IMR-90 (cell line): ENCODE data around the gene SNRK. TPM values are rescaled to one million over a fixed set of nuclear protein-coding genes. Genes with fewer than 3 reads are reported as not detected.

Experiments
- ATAC-seq: fragments of 200-7000 bp; cut with Tn5 transposase; 2 replicates; pipeline ENCODE4 v1.9.1; 2020; ENCODE audit warnings: low read depth, mild to moderate bottlenecking, moderate library complexity
- BruUV-seq: library from RNA; stranded (reverse); fragments of 400-500 nt; replicated peaks from 2 replicates; lab custom pipeline; 2021; lab: Mats Ljungman, UMichigan
- CTCF ChIA-PET: fragments of 300-600 bp; formaldehyde crosslinking; extraction: SDS; loops from one replicate; lab custom pipeline; 2021; ENCODE audit warnings: antibody characterized with exemption; lab: Yijun Ruan, JAX
- POLR2A ChIA-PET: fragments of 300-600 bp; sonication (Branson Sonifier 250); formaldehyde crosslinking; loops from one replicate; lab custom pipeline; 2022; ENCODE audit warnings: antibody characterized with exemption; ENCODE audit not compliant: unreplicated experiment; lab: Charles Lee
- DNase-seq: peaks from one replicate; pipeline ENCODE4 v3.0.0; 2013
- H2AFZ ChIP-seq: replicated peaks from 2 replicates; pipeline ENCODE3; 2013; ENCODE audit warnings: low read length, mild to moderate bottlenecking; ENCODE audit not compliant: poor library complexity
- H2AK5ac ChIP-seq: 2 replicates; pipeline ENCODE4 v1.6.1; 2013; ENCODE audit warnings: low read depth, low read length, inconsistent platforms
- H2AK9ac ChIP-seq: replicated peaks from 2 replicates; pipeline ENCODE3; 2013; ENCODE audit warnings: mild to moderate bottlenecking, low read depth, low read length, moderate library complexity; ENCODE audit not compliant: poor library complexity
- H2BK120ac ChIP-seq: 2 replicates; pipeline ENCODE4 v1.6.1; 2013; ENCODE audit warnings: low read depth, low read length, inconsistent platforms
- H2BK15ac ChIP-seq: 3 replicates; pipeline ENCODE4 v1.6.1; 2013; ENCODE audit warnings: low read depth, low read length, inconsistent platforms
- H2BK20ac ChIP-seq: 2 replicates; pipeline ENCODE4 v1.6.1; 2013; ENCODE audit warnings: low read depth, mild to moderate bottlenecking, inconsistent platforms, low read length, moderate library complexity
- H2BK5ac ChIP-seq: 2 replicates; pipeline ENCODE4 v1.6.1; 2013; ENCODE audit warnings: mild to moderate bottlenecking, low read depth, low read length, inconsistent platforms; ENCODE audit not compliant: poor library complexity, severe bottlenecking
- H3K14ac ChIP-seq: replicated peaks from 2 replicates; pipeline ENCODE4 v1.6.1; 2013; ENCODE audit warnings: low read depth, low read length, inconsistent platforms
- H3K18ac ChIP-seq: 2 replicates; pipeline ENCODE4 v1.6.1; 2013; ENCODE audit warnings: low read depth, low read length, control low read depth
- H3K23ac ChIP-seq: 2 replicates; pipeline ENCODE4 v1.6.1; 2013; ENCODE audit warnings: low read depth, low read length, inconsistent platforms
- H3K27ac ChIP-seq: 2 replicates; pipeline ENCODE4 v1.5.1; 2013; ENCODE audit warnings: mild to moderate bottlenecking, control low read depth, low read length; ENCODE audit not compliant: insufficient read depth
- H3K27me3 ChIP-seq: 2 replicates; pipeline ENCODE4 v1.6.1; 2013; ENCODE audit warnings: low read length; ENCODE audit not compliant: control insufficient read depth, insufficient read depth
- H3K36me3 ChIP-seq: 2 replicates; pipeline ENCODE4 v1.6.1; 2013; ENCODE audit warnings: low read length, mixed read lengths; ENCODE audit not compliant: control insufficient read depth, insufficient read depth
- H3K4ac ChIP-seq: 2 replicates; pipeline ENCODE4 v1.6.1; 2013; ENCODE audit warnings: low read depth, low read length, inconsistent platforms
- H3K4me1 ChIP-seq: 2 replicates; pipeline ENCODE4 v1.6.1; 2013; ENCODE audit warnings: low read length, mixed read lengths; ENCODE audit not compliant: control insufficient read depth, insufficient read depth
- H3K4me2 ChIP-seq: 2 replicates; pipeline ENCODE4 v1.6.1; 2013; ENCODE audit warnings: low read depth, mild to moderate bottlenecking, control low read depth, low read length, moderate library complexity
- H3K4me3 ChIP-seq: 2 replicates; pipeline ENCODE4 v1.5.1; 2013; ENCODE audit warnings: low read depth, mild to moderate bottlenecking, control low read depth, low read length, moderate library complexity; ENCODE audit not compliant: insufficient read depth
- H3K56ac ChIP-seq: 2 replicates; pipeline ENCODE4 v1.6.1; 2013; ENCODE audit warnings: low read length, inconsistent platforms; ENCODE audit not compliant: insufficient read depth; ENCODE audit errors: extremely low read depth
- H3K79me1 ChIP-seq, 2 experiments: 2 replicates each; pipeline ENCODE4 v1.6.1; 2013; ENCODE audit warnings: low read length in 2 of 2, inconsistent platforms in 1 of 2, low read depth in 1 of 2
- H3K9ac ChIP-seq: 2 replicates; pipeline ENCODE4 v1.6.1; 2013; ENCODE audit warnings: low read depth, low read length, control low read depth
- H3K9me1 ChIP-seq: 2 replicates; pipeline ENCODE4 v1.6.1; 2013; ENCODE audit warnings: low read length, inconsistent platforms; ENCODE audit not compliant: insufficient read depth
- H3K9me3 ChIP-seq: 2 replicates; pipeline ENCODE4 v1.6.1; 2013; ENCODE audit warnings: low read length; ENCODE audit not compliant: control insufficient read depth, insufficient read depth
- H4K20me1 ChIP-seq: 2 replicates; pipeline ENCODE4 v1.6.1; 2013; ENCODE audit warnings: low read length, inconsistent platforms; ENCODE audit not compliant: insufficient read depth
- H4K5ac ChIP-seq: 2 replicates; pipeline ENCODE4 v1.6.1; 2013; ENCODE audit warnings: mild to moderate bottlenecking, low read depth, low read length, control low read depth
- H4K8ac ChIP-seq, 2 experiments: 2 replicates each; pipeline ENCODE4 v1.6.1; 2013; ENCODE audit warnings: low read depth in 2 of 2, low read length in 2 of 2, control low read depth in 1 of 2, inconsistent platforms in 1 of 2
- H4K91ac ChIP-seq: 2 replicates; pipeline ENCODE4 v1.6.1; 2013; ENCODE audit warnings: low read depth, low read length, inconsistent platforms; ENCODE audit not compliant: insufficient read depth
- BHLHE40 ChIP-seq: fragments of 150-350 bp; IDR thresholded peaks from 2 replicates; pipeline ENCODE4 v1.6.1; 2016; ENCODE audit warnings: mild to moderate bottlenecking, low read depth, low read length
- CEBPB ChIP-seq: IDR thresholded peaks from 2 replicates; pipeline ENCODE4 v1.6.1; 2012; ENCODE audit warnings: low read depth, low read length, improper control_type of control experiment
- CHD1 ChIP-seq: IDR thresholded peaks from 2 replicates; pipeline ENCODE4 v1.6.1; 2012; ENCODE audit warnings: low read depth, low read length, improper control_type of control experiment
- FOS ChIP-seq: fragments of 150-350 bp; IDR thresholded peaks from 2 replicates; pipeline ENCODE4 v1.6.1; 2016; ENCODE audit warnings: low read depth, low read length
- MAFK ChIP-seq: IDR thresholded peaks from 2 replicates; pipeline ENCODE4 v1.6.1; 2012; ENCODE audit warnings: low read depth, low read length, improper control_type of control experiment
- MAZ ChIP-seq: IDR thresholded peaks from 2 replicates; pipeline ENCODE4 v1.6.1; 2012; ENCODE audit warnings: low read depth, mild to moderate bottlenecking, low read length, improper control_type of control experiment, moderate library complexity, borderline replicate concordance
- MXI1 ChIP-seq: IDR thresholded peaks from 2 replicates; pipeline ENCODE4 v1.6.1; 2012; ENCODE audit warnings: low read depth, mild to moderate bottlenecking, low read length, moderate library complexity, borderline replicate concordance
- POLR2A ChIP-seq: IDR thresholded peaks from 2 replicates; pipeline ENCODE4 v1.6.1; 2012; ENCODE audit warnings: mild to moderate bottlenecking, low read depth, low read length
- RAD21 ChIP-seq: IDR thresholded peaks from 2 replicates; pipeline ENCODE4 v1.6.1; 2012; ENCODE audit warnings: low read length, improper control_type of control experiment
- RCOR1 ChIP-seq: IDR thresholded peaks from 2 replicates; pipeline ENCODE4 v1.6.1; 2012; ENCODE audit warnings: mild to moderate bottlenecking, low read length, improper control_type of control experiment; ENCODE audit not compliant: insufficient replicate concordance
- RFX5 ChIP-seq: IDR thresholded peaks from 2 replicates; pipeline ENCODE4 v1.8.0; 2012; ENCODE audit warnings: low read depth, mild to moderate bottlenecking, low read length, moderate library complexity
- SMC3 ChIP-seq: fragments of 150-350 bp; IDR thresholded peaks from 2 replicates; pipeline ENCODE4 v1.6.1; 2016; ENCODE audit warnings: low read depth, mild to moderate bottlenecking, antibody characterized with exemption, low read length, moderate library complexity
- WGBS, 2 experiments: methylation state at CpG; one replicate each; pipeline versions ENCODE4 v1.1.5 to v1.1.7; 2013; ENCODE audit warnings: missing lambda C conversion rate in 2 of 2; ENCODE audit not compliant: insufficient read length in 1 of 2; ENCODE audit errors: extremely low coverage in 2 of 2; 5-methylcytosine and 5-hydroxymethylcytosine counted together
- dilution Hi-C: fragments of 300-500 bp; cut with HindIII; formaldehyde crosslinking; loops from one replicate; pipeline ENCODE4 v1.14.3; 2018; ENCODE audit warnings: low sequenced_read_pairs; ENCODE audit not compliant: unreplicated experiment
- in situ Hi-C: fragments of 300-500 bp; cut with MboI; formaldehyde crosslinking; loops from 3 replicates; pipeline ENCODE4 v1.14.3; 2019; ENCODE audit warnings: low sequenced_read_pairs, inconsistent platforms, mixed read lengths
- intact Hi-C: fragments of 100-400 bp; cut with micrococcal nuclease; formaldehyde crosslinking; loops from 2 replicates; pipeline ENCODE4 v1.10.0; 2022
- polyA plus RNA-seq, 3 experiments: library from polyadenylated mRNA; depleted of rRNA; stranded (reverse); fragments of >200 nt; gene quantifications; 2 replicates each; pipeline ENCODE4 v1.2.3, GENCODE V29; 2012; ENCODE audit warnings: low replicate concordance in 1 of 3
- total RNA-seq: library from RNA; depleted of rRNA; stranded (reverse); fragments of >200 nt; gene quantifications from 2 replicates; pipeline ENCODE4 v1.2.3, GENCODE V29; 2012
- TF ChIP-seq, protein P1 (sequence below): fragments of 150-350 bp; IDR thresholded peaks from 2 replicates; pipeline ENCODE4 v1.6.1; 2016; ENCODE audit warnings: low read depth, mild to moderate bottlenecking, low read length, moderate library complexity, borderline replicate concordance
- TF ChIP-seq, protein P2 (sequence below): fragments of 150-350 bp; IDR thresholded peaks from 2 replicates; pipeline ENCODE4 v1.6.1; 2017; ENCODE audit warnings: mild to moderate bottlenecking, antibody characterized with exemption, low read length, low read depth
- TF ChIP-seq, protein P3 (sequence below): conservative IDR thresholded peaks from 2 replicates; pipeline ENCODE4 v1.5.1; 2012; ENCODE audit warnings: mild to moderate bottlenecking, low read depth, low read length, improper control_type of control experiment

The SNRK gene
- total and polyA plus RNA-seq, 2 of the 4 experiments (the other 2 are of a cell fraction), result 4.7 to 23.1 TPM

DNA sequence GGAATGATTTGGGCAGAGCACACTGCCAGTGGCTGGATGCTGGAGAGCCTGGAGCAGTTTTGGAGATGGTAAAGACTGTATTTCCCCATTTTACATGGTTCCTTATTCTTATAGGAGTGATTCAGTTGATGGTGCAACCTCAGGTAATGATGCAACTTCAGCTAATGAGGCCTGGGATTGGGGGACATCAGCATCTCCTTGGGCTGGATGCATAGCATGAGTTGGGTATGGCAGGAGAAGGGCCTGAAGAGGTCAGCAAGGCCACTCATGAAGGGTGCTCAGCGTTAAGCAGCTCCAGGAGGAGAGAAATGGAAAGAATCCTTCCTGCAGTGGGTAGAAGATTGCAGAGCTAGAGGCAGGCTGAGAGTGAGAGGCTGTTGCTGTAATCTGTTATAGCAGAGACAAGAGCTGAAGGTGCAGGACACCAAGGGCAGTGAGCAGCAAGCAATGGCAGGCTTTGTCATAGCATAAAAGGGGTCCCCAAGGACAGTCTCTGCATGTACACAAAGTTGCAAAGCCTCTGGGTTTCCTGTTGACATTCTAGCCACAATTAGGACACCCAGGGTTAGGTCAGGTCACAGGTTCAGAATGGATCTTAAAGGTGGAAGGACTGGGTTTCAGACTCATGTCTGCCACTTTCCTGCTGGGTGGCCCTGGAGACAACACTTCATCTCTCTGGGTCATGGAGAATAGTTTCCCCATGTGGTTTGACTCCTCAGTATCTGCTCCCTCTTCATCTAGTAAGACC lies 29.5 kb upstream of the SNRK start:
- Histone ChIP-seq H3K18ac (no peak overlapping the region), H3K36me3 (no peaks in the 10 kb centered on the region), H2AK5ac (no peak overlapping the region), H2AFZ (no peak overlapping the region), H3K79me1 (no peaks in the 10 kb centered on the region), H2BK5ac (no peak overlapping the region), H3K4me2 (no peak overlapping the region), H3K27me3 (peaks cover 31% of the 10 kb centered on the region), H3K27ac (no peak overlapping the region), H3K9me3 (no peaks in the 10 kb centered on the region), H3K56ac (no peak overlapping the region), H2BK15ac (no peak overlapping the region), H4K5ac (no peak overlapping the region), H4K20me1 (no peaks in the 10 kb centered on the region), H3K9me1 (no peaks in the 10 kb centered on the region), H2AK9ac (no peak overlapping the region), H3K4me3 (no peak overlapping the region), H3K9ac (no peak overlapping the region), H2BK20ac (no peak overlapping the region), H2BK120ac (no peak overlapping the region), H4K91ac (no peak overlapping the region), H3K23ac (no peak overlapping the region), H3K4ac (no peak overlapping the region), H4K8ac (no peak overlapping the region), H3K4me1 (no peaks in the 10 kb centered on the region), H3K14ac (no peak overlapping the region)
- ATAC-seq (no peak), DNase-seq (no peak)
- BruUV-seq, result no TSS peak
- intact Hi-C loops, result no loop called here
- ChIA-PET POLR2A (no interaction called here), CTCF (no interaction called here)
- dilution Hi-C loops, result no loop called here
- TF ChIP-seq BHLHE40, result no peak
- no peak for TF ChIP-seq RCOR1
- no peak for TF ChIP-seq FOS
- TF ChIP-seq, protein P1, sequence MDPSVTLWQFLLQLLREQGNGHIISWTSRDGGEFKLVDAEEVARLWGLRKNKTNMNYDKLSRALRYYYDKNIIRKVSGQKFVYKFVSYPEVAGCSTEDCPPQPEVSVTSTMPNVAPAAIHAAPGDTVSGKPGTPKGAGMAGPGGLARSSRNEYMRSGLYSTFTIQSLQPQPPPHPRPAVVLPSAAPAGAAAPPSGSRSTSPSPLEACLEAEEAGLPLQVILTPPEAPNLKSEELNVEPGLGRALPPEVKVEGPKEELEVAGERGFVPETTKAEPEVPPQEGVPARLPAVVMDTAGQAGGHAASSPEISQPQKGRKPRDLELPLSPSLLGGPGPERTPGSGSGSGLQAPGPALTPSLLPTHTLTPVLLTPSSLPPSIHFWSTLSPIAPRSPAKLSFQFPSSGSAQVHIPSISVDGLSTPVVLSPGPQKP, result no peak
- TF ChIP-seq RFX5, result no peak
- TF ChIP-seq CEBPB, result no peak
- TF ChIP-seq, protein P2, sequence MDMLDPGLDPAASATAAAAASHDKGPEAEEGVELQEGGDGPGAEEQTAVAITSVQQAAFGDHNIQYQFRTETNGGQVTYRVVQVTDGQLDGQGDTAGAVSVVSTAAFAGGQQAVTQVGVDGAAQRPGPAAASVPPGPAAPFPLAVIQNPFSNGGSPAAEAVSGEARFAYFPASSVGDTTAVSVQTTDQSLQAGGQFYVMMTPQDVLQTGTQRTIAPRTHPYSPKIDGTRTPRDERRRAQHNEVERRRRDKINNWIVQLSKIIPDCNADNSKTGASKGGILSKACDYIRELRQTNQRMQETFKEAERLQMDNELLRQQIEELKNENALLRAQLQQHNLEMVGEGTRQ, result no peak
- TF ChIP-seq CHD1, result no peak
- TF ChIP-seq, protein P3, sequence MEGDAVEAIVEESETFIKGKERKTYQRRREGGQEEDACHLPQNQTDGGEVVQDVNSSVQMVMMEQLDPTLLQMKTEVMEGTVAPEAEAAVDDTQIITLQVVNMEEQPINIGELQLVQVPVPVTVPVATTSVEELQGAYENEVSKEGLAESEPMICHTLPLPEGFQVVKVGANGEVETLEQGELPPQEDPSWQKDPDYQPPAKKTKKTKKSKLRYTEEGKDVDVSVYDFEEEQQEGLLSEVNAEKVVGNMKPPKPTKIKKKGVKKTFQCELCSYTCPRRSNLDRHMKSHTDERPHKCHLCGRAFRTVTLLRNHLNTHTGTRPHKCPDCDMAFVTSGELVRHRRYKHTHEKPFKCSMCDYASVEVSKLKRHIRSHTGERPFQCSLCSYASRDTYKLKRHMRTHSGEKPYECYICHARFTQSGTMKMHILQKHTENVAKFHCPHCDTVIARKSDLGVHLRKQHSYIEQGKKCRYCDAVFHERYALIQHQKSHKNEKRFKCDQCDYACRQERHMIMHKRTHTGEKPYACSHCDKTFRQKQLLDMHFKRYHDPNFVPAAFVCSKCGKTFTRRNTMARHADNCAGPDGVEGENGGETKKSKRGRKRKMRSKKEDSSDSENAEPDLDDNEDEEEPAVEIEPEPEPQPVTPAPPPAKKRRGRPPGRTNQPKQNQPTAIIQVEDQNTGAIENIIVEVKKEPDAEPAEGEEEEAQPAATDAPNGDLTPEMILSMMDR, result no peak
- no peak for TF ChIP-seq RAD21
- TF ChIP-seq MAFK, result no peak
- no peak for TF ChIP-seq SMC3
- no peak for TF ChIP-seq MXI1
- TF ChIP-seq POLR2A, result no peak
- no peak for TF ChIP-seq MAZ
- WGBS, 2 experiments, result 60% methylated on average over 1 of the region's 1 CpG; no CpG with 5 or more reads in 1 of the 2 experiments
- in situ Hi-C loops, result no loop called here
